CD4-positive, alpha-beta T cell treated with Interferon gamma for 1 hour (primary cell): ENCODE results near the gene POLR1G.

ENCODE experiments used
- DNase-seq: peaks from one replicate; pipeline ENCODE4 v3.0.0-alpha.2; 2020

Gene POLR1G

GRCh38 chr19:45406226-45407090 is at the start of gene POLR1G:
POLR1G (plus strand) TSS chr19:45406644; CDS start chr19:45406697, 53 bp downstream.
- peak; percentile 70 for DNase-seq

- no peak for DNase-seq
These were observed 49.5 kb upstream of the POLR1G start for GRCh38 chr19:45356760-45357444.

GRCh38 chr19:45357445-45357783 is 49.0 kb upstream of the POLR1G start:
- no peak for DNase-seq

- DNase-seq = no peak
These were observed 48.1 kb upstream of the POLR1G start for GRCh38 chr19:45358213-45358792.

- DNase-seq = no peak
These were observed 44.8 kb upstream of the POLR1G start for GRCh38 chr19:45361608-45362007.

- DNase-seq = no peak
These were observed 44.2 kb upstream of the POLR1G start for GRCh38 chr19:45362291-45362690.

GRCh38 chr19:45363861-45364459 is 42.5 kb upstream of the POLR1G start:
- DNase-seq = no peak

GRCh38 chr19:45364696-45365095 is 41.7 kb upstream of the POLR1G start:
- DNase-seq = no peak

GRCh38 chr19:45368127-45368526 is 38.3 kb upstream of the POLR1G start:
- no peak for DNase-seq

- no peak for DNase-seq
These were observed 37.6 kb upstream of the POLR1G start for GRCh38 chr19:45368737-45369340.

GRCh38 chr19:45370410-45371204 is 35.8 kb upstream of the POLR1G start, which contains the start of gene ERCC2:
ERCC2 (minus strand) TSS chr19:45370573; CDS start chr19:45370540, 33 bp downstream.
- peak; percentile 98 for DNase-seq

- no peak for DNase-seq
These were observed 30.3 kb upstream of the POLR1G start for GRCh38 chr19:45376045-45376724.

- no peak for DNase-seq
These were observed 26.3 kb upstream of the POLR1G start for GRCh38 chr19:45380107-45380506.

- DNase-seq = no peak
These were observed 24.0 kb upstream of the POLR1G start for GRCh38 chr19:45382426-45382825.

GRCh38 chr19:45385392-45386221 is 20.8 kb upstream of the POLR1G start:
- DNase-seq = no peak

- DNase-seq = no peak
These were observed 15.1 kb upstream of the POLR1G start for GRCh38 chr19:45391346-45391745.

GRCh38 chr19:45391871-45392665 is 14.4 kb upstream of the POLR1G start:
- DNase-seq = no peak

GRCh38 chr19:45395821-45396617 is 10.4 kb upstream of the POLR1G start:
- no peak for DNase-seq

GRCh38 chr19:45400192-45400591 is 6.3 kb upstream of the POLR1G start:
- DNase-seq = no peak
